Superior temporal gyrus (tissue), 1 donor: ENCODE data around the gene BLTP2.
"Not testable (repeated sequence)": the region's sequence is repeated elsewhere in the genome, so short reads cannot be mapped to it uniquely, and the experiment has no call there.

Experiments
- DNase-seq: peaks from one replicate; pipeline ENCODE4 v3.0.0-alpha.2; 2016; ENCODE audit errors: extremely low spot score

The BLTP2 gene

GRCh38 chr17:28646039-28646754 is 1.2 kb upstream of the BLTP2 start:
- no peak for DNase-seq

- no peak for DNase-seq
These were observed 600 bp upstream of the BLTP2 start for GRCh38 chr17:28645576-28645939.

GRCh38 chr17:28643983-28644786 is 773 bp downstream of the BLTP2 start:
- DNase-seq, result peak; percentile 40

GRCh38 chr17:28641579-28641978 is 3.4 kb downstream of the BLTP2 start:
- no peak for DNase-seq

GRCh38 chr17:28635506-28635905 is 9.5 kb downstream of the BLTP2 start:
- DNase-seq, result no peak

- no peak for DNase-seq
These were observed 10.6 kb downstream of the BLTP2 start for GRCh38 chr17:28634206-28634865.

- DNase-seq, result no peak
These were observed 18.1 kb downstream of the BLTP2 start for GRCh38 chr17:28626818-28627217.

GRCh38 chr17:28624148-28624547 is 20.8 kb downstream of the BLTP2 start:
- DNase-seq, result no peak

GRCh38 chr17:28623696-28624095 is 21.3 kb downstream of the BLTP2 start:
- DNase-seq, result no peak

- DNase-seq, result no peak
These were observed 22.8 kb downstream of the BLTP2 start for GRCh38 chr17:28622186-28622585.

- DNase-seq, result no peak
These were observed 24.9 kb downstream of the BLTP2 start for GRCh38 chr17:28620010-28620409.

GRCh38 chr17:28618464-28618863 is 26.5 kb downstream of the BLTP2 start:
- DNase-seq, result no peak

- DNase-seq, result no peak
These were observed 28.7 kb downstream of the BLTP2 start for GRCh38 chr17:28616281-28616680.

GRCh38 chr17:28615260-28615940 is 29.6 kb downstream of the BLTP2 start:
- DNase-seq, result no peak

- DNase-seq, result peak; percentile 58
These were observed 31.0 kb downstream of the BLTP2 start, which contains the start of gene RSKR for GRCh38 chr17:28613931-28614381. Gene RSKR (minus strand): TSS chr17:28614185. CDS start chr17:28614161, 24 bp downstream.

- DNase-seq, result peak; percentile 72
These were observed 31.8 kb downstream of the BLTP2 start for GRCh38 chr17:28612936-28613872.

GRCh38 chr17:28612531-28612930 is 32.4 kb downstream of the BLTP2 start:
- DNase-seq, result no peak

- DNase-seq, result no peak
These were observed 34.6 kb downstream of the BLTP2 start for GRCh38 chr17:28610376-28610775.

GRCh38 chr17:28604031-28604430 is 40.9 kb downstream of the BLTP2 start:
- not testable (repeated sequence) for DNase-seq

- DNase-seq, result peak; percentile 71
These were observed 45.4 kb downstream of the BLTP2 start for GRCh38 chr17:28599311-28600184.
